HepG2 (cell line): Measurements from ENCODE around the gene TTC23. TPM values are rescaled to one million over a fixed set of nuclear protein-coding genes. Genes with fewer than 3 reads are reported as not detected.

Source experiments
- ATAD3A ChIP-seq: sonication (generic); formaldehyde crosslinking; IDR thresholded peaks from 2 replicates; pipeline ENCODE4 v1.4.0; 2020; ENCODE audit warnings: missing genetic modification reagents
- CSRNP1 ChIP-seq: sonication (generic); formaldehyde crosslinking; IDR thresholded peaks from 2 replicates; pipeline ENCODE4 v1.8.1; 2023; ENCODE audit warnings: mild to moderate bottlenecking, missing genetic modification reagents
- EHMT2 ChIP-seq: fragments of 200-600 bp; sonication (generic); IDR thresholded peaks from 2 replicates; pipeline ENCODE4 v1.7.0; 2017; ENCODE audit warnings: antibody characterized with exemption, low read depth, low read length, borderline replicate concordance
- FOXJ3 ChIP-seq: sonication (generic); formaldehyde crosslinking; IDR thresholded peaks from 2 replicates; pipeline ENCODE4 v1.4.0; 2020; ENCODE audit warnings: missing genetic modification reagents, mild to moderate bottlenecking, borderline replicate concordance
- IRF9 ChIP-seq: sonication (generic); formaldehyde crosslinking; IDR thresholded peaks from 2 replicates; pipeline ENCODE4 v1.8.0; 2022; ENCODE audit warnings: missing genetic modification reagents, mild to moderate bottlenecking, borderline replicate concordance
- IRX3 ChIP-seq: sonication (generic); formaldehyde crosslinking; IDR thresholded peaks from 2 replicates; pipeline ENCODE4 v1.8.1; 2023; ENCODE audit warnings: mild to moderate bottlenecking, low read depth, missing genetic modification reagents, borderline replicate concordance
- KDM6A ChIP-seq: IDR thresholded peaks from 2 replicates; pipeline ENCODE4 v1.6.1; 2016; ENCODE audit warnings: low read depth
- NFIC ChIP-seq: IDR thresholded peaks from 2 replicates; pipeline ENCODE4 v1.6.1; 2012; ENCODE audit warnings: mild to moderate bottlenecking, low read length, inconsistent platforms
- NFRKB ChIP-seq: fragments of 450-650 bp; IDR thresholded peaks from 2 replicates; pipeline ENCODE4 v1.6.1; 2017
- SP2 ChIP-seq: sonication (generic); formaldehyde crosslinking; IDR thresholded peaks from 2 replicates; pipeline ENCODE4 v1.5.1; 2020; ENCODE audit warnings: mild to moderate bottlenecking, missing genetic modification reagents
- SRSF1 ChIP-seq: fragments of 200-400 bp; formaldehyde crosslinking; optimal IDR thresholded peaks from 2 replicates; pipeline ENCODE3; 2017; ENCODE audit warnings: mild to moderate bottlenecking, low read depth, low read length, moderate library complexity
- U2AF1 ChIP-seq: fragments of 200-400 bp; formaldehyde crosslinking; optimal IDR thresholded peaks from 2 replicates; pipeline ENCODE3; 2017; ENCODE audit warnings: mild to moderate bottlenecking, low read depth, low read length
- U2AF2 ChIP-seq: fragments of 200-400 bp; formaldehyde crosslinking; IDR thresholded peaks from 2 replicates; pipeline ENCODE4 v1.6.1; 2017; ENCODE audit warnings: low read depth, mild to moderate bottlenecking, low read length
- ZNF251 ChIP-seq: sonication (generic); formaldehyde crosslinking; IDR thresholded peaks from 2 replicates; pipeline ENCODE4 v1.9.0; 2021; ENCODE audit warnings: mild to moderate bottlenecking, missing genetic modification reagents
- ZNF253 ChIP-seq: sonication (generic); formaldehyde crosslinking; IDR thresholded peaks from 2 replicates; pipeline ENCODE4 v1.8.0; 2022; ENCODE audit warnings: mild to moderate bottlenecking, missing genetic modification reagents, borderline replicate concordance
- ZNF709 ChIP-seq: sonication (generic); formaldehyde crosslinking; IDR thresholded peaks from 2 replicates; pipeline ENCODE4 v1.5.0; 2020; ENCODE audit warnings: mild to moderate bottlenecking, missing genetic modification reagents
- ZSCAN9 ChIP-seq: IDR thresholded peaks from 2 replicates; pipeline ENCODE4 v1.6.1; 2016; ENCODE audit warnings: borderline replicate concordance
- ZXDC ChIP-seq: sonication (generic); formaldehyde crosslinking; IDR thresholded peaks from 2 replicates; pipeline ENCODE4 v1.5.0; 2020; ENCODE audit warnings: mild to moderate bottlenecking, missing genetic modification reagents
- polyA plus RNA-seq, 8 experiments: library from polyadenylated mRNA; depleted of rRNA in 3 of 8; stranded (reverse) in 7 of 8; unstranded in 1 of 8; fragments of >200 nt; fragmentation: Illumina TruSeq in 4 of 8; extraction: Trizol in 4 of 8; gene quantifications; 2 replicates each; pipeline versions ENCODE4 v1.2.1 to v1.2.3, GENCODE V29; 2011 to 2016; ENCODE audit warnings: low read depth in 4 of 8, missing spikeins in 1 of 8, mixed read lengths in 1 of 8; ENCODE audit not compliant: insufficient read depth in 1 of 8
- total RNA-seq, 5 experiments: library from RNA; depleted of rRNA; stranded (reverse); fragments of >200 nt; fragmentation: Illumina TruSeq; extraction: Trizol; gene quantifications; 2 replicates each; pipeline ENCODE4 v1.2.3, GENCODE V29; 2016; ENCODE audit warnings: low read depth in 1 of 5
- TF ChIP-seq, protein P1 (sequence below): fragments of 450-650 bp; IDR thresholded peaks from 2 replicates; pipeline ENCODE4 v1.6.1; 2017
- TF ChIP-seq, protein P2 (sequence below): sonication (generic); formaldehyde crosslinking; IDR thresholded peaks from 2 replicates; pipeline ENCODE4 v1.4.0; 2020; ENCODE audit warnings: missing genetic modification reagents, borderline replicate concordance

Gene TTC23
- total and polyA plus RNA-seq, 2 of the 13 experiments (the other 11 are each of a cell fraction or from before 2014, with no cell fraction given): 1.6 to 11.7 TPM

GRCh38 chr15:99104788-99105513, 144.4 kb downstream of the TTC23 start, which contains the start of gene SYNM (continued):
- TF ChIP-seq, protein P1, sequence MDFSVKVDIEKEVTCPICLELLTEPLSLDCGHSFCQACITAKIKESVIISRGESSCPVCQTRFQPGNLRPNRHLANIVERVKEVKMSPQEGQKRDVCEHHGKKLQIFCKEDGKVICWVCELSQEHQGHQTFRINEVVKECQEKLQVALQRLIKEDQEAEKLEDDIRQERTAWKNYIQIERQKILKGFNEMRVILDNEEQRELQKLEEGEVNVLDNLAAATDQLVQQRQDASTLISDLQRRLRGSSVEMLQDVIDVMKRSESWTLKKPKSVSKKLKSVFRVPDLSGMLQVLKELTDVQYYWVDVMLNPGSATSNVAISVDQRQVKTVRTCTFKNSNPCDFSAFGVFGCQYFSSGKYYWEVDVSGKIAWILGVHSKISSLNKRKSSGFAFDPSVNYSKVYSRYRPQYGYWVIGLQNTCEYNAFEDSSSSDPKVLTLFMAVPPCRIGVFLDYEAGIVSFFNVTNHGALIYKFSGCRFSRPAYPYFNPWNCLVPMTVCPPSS: no peak
- TF ChIP-seq EHMT2: no peak
- TF ChIP-seq U2AF2: no peak
- no peak for TF ChIP-seq SRSF1
- peak; percentile 77; the same call in 1 of the 2 replicates for TF ChIP-seq ZXDC (CRISPR knock-in tag)
- TF ChIP-seq NFRKB: no peak
- no peak for TF ChIP-seq ZNF253 (CRISPR knock-in tag)
- TF ChIP-seq SP2 (CRISPR knock-in tag): peak; percentile 19; the same call in 1 of the 2 replicates
- no peak for TF ChIP-seq ZNF251 (CRISPR knock-in tag)
- peak; percentile 58; the same call in 1 of the 2 replicates for TF ChIP-seq CSRNP1 (CRISPR knock-in tag)
- TF ChIP-seq ATAD3A (CRISPR knock-in tag): no peak
- no peak for TF ChIP-seq ZSCAN9 (CRISPR knock-in tag)
- TF ChIP-seq FOXJ3: no peak
- TF ChIP-seq IRF9 (CRISPR knock-in tag): peak; percentile 84; the same call in 1 of the 2 replicates
- no peak for TF ChIP-seq NFIC
- TF ChIP-seq, protein P2, sequence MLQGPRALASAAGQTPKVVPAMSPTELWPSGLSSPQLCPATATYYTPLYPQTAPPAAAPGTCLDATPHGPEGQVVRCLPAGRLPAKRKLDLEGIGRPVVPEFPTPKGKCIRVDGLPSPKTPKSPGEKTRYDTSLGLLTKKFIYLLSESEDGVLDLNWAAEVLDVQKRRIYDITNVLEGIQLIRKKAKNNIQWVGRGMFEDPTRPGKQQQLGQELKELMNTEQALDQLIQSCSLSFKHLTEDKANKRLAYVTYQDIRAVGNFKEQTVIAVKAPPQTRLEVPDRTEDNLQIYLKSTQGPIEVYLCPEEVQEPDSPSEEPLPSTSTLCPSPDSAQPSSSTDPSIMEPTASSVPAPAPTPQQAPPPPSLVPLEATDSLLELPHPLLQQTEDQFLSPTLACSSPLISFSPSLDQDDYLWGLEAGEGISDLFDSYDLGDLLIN (CRISPR knock-in tag): no peak
- peak; percentile 86; the same call in 1 of the 2 replicates for TF ChIP-seq IRX3 (CRISPR knock-in tag)
- peak; percentile 80; the same call in 1 of the 2 replicates for TF ChIP-seq ZNF709 (CRISPR knock-in tag)
- no peak for TF ChIP-seq KDM6A (CRISPR knock-in tag)
- TF ChIP-seq U2AF1: no peak
